ENCODE results near the gene PCYT2.

The PCYT2 gene

GRCh38 chr17:81884968-81885367, 26.2 kb downstream of the PCYT2 start:
- no peak for TF ChIP-seq TOX (CRISPR knock-in tag; IDR thresholded peaks at IDR 0.05; ENCODE audit: borderline replicate concordance)
- TF ChIP-seq ARNTL (CRISPR knock-in tag; IDR thresholded peaks at IDR 0.05; ENCODE audit: borderline replicate concordance, low read depth): no peak
- TF ChIP-seq CSRNP3 (CRISPR knock-in tag; IDR thresholded peaks at IDR 0.05): no peak
- no peak for TF ChIP-seq SNAI2 (CRISPR knock-in tag; IDR thresholded peaks at IDR 0.05)
- TF ChIP-seq PATZ1 (CRISPR knock-in tag; IDR thresholded peaks at IDR 0.05; ENCODE audit: borderline replicate concordance): no peak
- TF ChIP-seq TCF4 (CRISPR knock-in tag; IDR thresholded peaks at IDR 0.05; ENCODE audit: borderline replicate concordance): no peak
- TF ChIP-seq TSHZ2 (CRISPR knock-in tag; IDR thresholded peaks at IDR 0.05): no peak
- no peak for TF ChIP-seq ZFP30 (CRISPR knock-in tag; IDR thresholded peaks at IDR 0.05)
- TF ChIP-seq ESRRG (CRISPR knock-in tag; IDR thresholded peaks at IDR 0.05): no peak
- TF ChIP-seq ZNF70 (CRISPR knock-in tag; IDR thresholded peaks at IDR 0.05): no peak
- TF ChIP-seq GLIS3 (CRISPR knock-in tag; IDR thresholded peaks at IDR 0.05): no peak
- no peak for TF ChIP-seq PPARA (CRISPR knock-in tag; IDR thresholded peaks at IDR 0.05; ENCODE audit: borderline replicate concordance)
- no peak for TF ChIP-seq CSDC2 (CRISPR knock-in tag; IDR thresholded peaks at IDR 0.05)
- TF ChIP-seq ISL1 (CRISPR knock-in tag; IDR thresholded peaks at IDR 0.05): no peak
- TF ChIP-seq ZNF8 (CRISPR knock-in tag; IDR thresholded peaks at IDR 0.05): no peak
- no peak for TF ChIP-seq ZC3H10 (CRISPR knock-in tag; IDR thresholded peaks at IDR 0.05)
- no peak for TF ChIP-seq RARB (CRISPR knock-in tag; IDR thresholded peaks at IDR 0.05)
- TF ChIP-seq POU6F1 (CRISPR knock-in tag; IDR thresholded peaks at IDR 0.05; ENCODE audit: borderline replicate concordance, low read depth): no peak
- no peak for TF ChIP-seq ZNF565 (CRISPR knock-in tag; conservative IDR thresholded peaks at IDR 0.05; ENCODE audit: low read depth)
- ATAC-seq: peak; percentile 13

- TF ChIP-seq SNAI2 (CRISPR knock-in tag; IDR thresholded peaks at IDR 0.05) (no peak), ESRRG (CRISPR knock-in tag; IDR thresholded peaks at IDR 0.05) (no peak), ZC3H10 (CRISPR knock-in tag; IDR thresholded peaks at IDR 0.05) (no peak), PPARA (CRISPR knock-in tag; IDR thresholded peaks at IDR 0.05; ENCODE audit: borderline replicate concordance) (no peak), ISL1 (CRISPR knock-in tag; IDR thresholded peaks at IDR 0.05) (no peak), TCF4 (CRISPR knock-in tag; IDR thresholded peaks at IDR 0.05; ENCODE audit: borderline replicate concordance) (no peak), GLIS3 (CRISPR knock-in tag; IDR thresholded peaks at IDR 0.05) (no peak), BACH2 (CRISPR knock-in tag; IDR thresholded peaks at IDR 0.05; ENCODE audit: borderline replicate concordance) (no peak), CSDC2 (CRISPR knock-in tag; IDR thresholded peaks at IDR 0.05) (no peak), ZNF70 (CRISPR knock-in tag; IDR thresholded peaks at IDR 0.05) (no peak), ZNF565 (CRISPR knock-in tag; conservative IDR thresholded peaks at IDR 0.05; ENCODE audit: low read depth) (no peak)
- ATAC-seq: peak; percentile 38
Measured at GRCh38 chr17:81884520-81884919, 26.7 kb downstream of the PCYT2 start.

DNA sequence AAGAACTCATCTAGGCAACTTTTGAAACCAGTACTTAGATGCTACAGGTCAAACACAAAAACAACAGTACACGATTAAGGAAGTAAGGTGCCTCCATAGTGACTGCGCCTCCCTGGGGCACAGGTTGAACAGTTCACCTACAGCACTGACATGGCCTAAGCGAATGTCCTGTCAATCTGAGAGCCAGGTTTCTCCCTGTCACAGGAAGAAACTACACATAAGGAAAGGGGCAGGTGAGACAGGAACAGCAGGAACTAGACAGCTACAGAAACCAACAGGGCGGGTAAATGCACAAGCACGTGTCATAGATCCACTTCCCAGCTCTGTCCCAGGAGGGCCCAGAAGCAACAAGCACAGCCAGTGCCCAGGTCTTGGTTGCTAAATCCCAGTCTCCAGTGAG, 32.1 kb downstream of the PCYT2 start:
- no peak for ATAC-seq
- TF ChIP-seq OSR1 (CRISPR knock-in tag; IDR thresholded peaks at IDR 0.05): no peak
- TF ChIP-seq SNAI2 (CRISPR knock-in tag; IDR thresholded peaks at IDR 0.05): no peak
- TF ChIP-seq POU6F1 (CRISPR knock-in tag; IDR thresholded peaks at IDR 0.05; ENCODE audit: borderline replicate concordance, low read depth): no peak
- TF ChIP-seq PPARA (CRISPR knock-in tag; IDR thresholded peaks at IDR 0.05; ENCODE audit: borderline replicate concordance): no peak
- no peak for TF ChIP-seq ZC3H10 (CRISPR knock-in tag; IDR thresholded peaks at IDR 0.05)
- TF ChIP-seq ZFP3 (CRISPR knock-in tag; IDR thresholded peaks at IDR 0.05): no peak
- TF ChIP-seq CSDC2 (CRISPR knock-in tag; IDR thresholded peaks at IDR 0.05): no peak
- no peak for TF ChIP-seq BACH2 (CRISPR knock-in tag; IDR thresholded peaks at IDR 0.05; ENCODE audit: borderline replicate concordance)
- no peak for TF ChIP-seq TCF4 (CRISPR knock-in tag; IDR thresholded peaks at IDR 0.05; ENCODE audit: borderline replicate concordance)
- no peak for TF ChIP-seq TOX (CRISPR knock-in tag; IDR thresholded peaks at IDR 0.05; ENCODE audit: borderline replicate concordance)
- TF ChIP-seq ZNF565 (CRISPR knock-in tag; conservative IDR thresholded peaks at IDR 0.05; ENCODE audit: low read depth): no peak
- TF ChIP-seq ZFP30 (CRISPR knock-in tag; IDR thresholded peaks at IDR 0.05): no peak
- no peak for TF ChIP-seq ISL1 (CRISPR knock-in tag; IDR thresholded peaks at IDR 0.05)
- TF ChIP-seq, protein P1, sequence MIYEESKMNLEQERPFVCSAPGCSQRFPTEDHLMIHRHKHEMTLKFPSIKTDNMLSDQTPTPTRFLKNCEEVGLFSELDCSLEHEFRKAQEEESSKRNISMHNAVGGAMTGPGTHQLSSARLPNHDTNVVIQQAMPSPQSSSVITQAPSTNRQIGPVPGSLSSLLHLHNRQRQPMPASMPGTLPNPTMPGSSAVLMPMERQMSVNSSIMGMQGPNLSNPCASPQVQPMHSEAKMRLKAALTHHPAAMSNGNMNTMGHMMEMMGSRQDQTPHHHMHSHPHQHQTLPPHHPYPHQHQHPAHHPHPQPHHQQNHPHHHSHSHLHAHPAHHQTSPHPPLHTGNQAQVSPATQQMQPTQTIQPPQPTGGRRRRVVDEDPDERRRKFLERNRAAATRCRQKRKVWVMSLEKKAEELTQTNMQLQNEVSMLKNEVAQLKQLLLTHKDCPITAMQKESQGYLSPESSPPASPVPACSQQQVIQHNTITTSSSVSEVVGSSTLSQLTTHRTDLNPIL (CRISPR knock-in tag; IDR thresholded peaks at IDR 0.05; ENCODE audit: low read depth): no peak
- TF ChIP-seq ESRRG (CRISPR knock-in tag; IDR thresholded peaks at IDR 0.05): no peak

Data from SK-N-SH treated with all-trans-retinoic acid at 6 μM for 48 hours (cell line).